ENCODE results near the gene MBNL3. TPM values are rescaled to one million over a fixed set of nuclear protein-coding genes. Genes with fewer than 3 reads are reported as not detected.

MBNL3 gene
- total RNA-seq, 2 donors from 2014 or later, result 98.8 to 140 TPM

- Histone ChIP-seq H3K4me3 (no peak overlapping the region), H3K27ac (no peak overlapping the region), H3K36me3 (no peaks in the 10 kb centered on the region), H3K4me1 (no peaks in the 10 kb centered on the region), H3K9me3 (no peaks in the 10 kb centered on the region), H3K27me3 (no peaks in the 10 kb centered on the region)
- DNase-seq (ENCODE audit: low spot score), result no peak
- TF ChIP-seq, protein P1, sequence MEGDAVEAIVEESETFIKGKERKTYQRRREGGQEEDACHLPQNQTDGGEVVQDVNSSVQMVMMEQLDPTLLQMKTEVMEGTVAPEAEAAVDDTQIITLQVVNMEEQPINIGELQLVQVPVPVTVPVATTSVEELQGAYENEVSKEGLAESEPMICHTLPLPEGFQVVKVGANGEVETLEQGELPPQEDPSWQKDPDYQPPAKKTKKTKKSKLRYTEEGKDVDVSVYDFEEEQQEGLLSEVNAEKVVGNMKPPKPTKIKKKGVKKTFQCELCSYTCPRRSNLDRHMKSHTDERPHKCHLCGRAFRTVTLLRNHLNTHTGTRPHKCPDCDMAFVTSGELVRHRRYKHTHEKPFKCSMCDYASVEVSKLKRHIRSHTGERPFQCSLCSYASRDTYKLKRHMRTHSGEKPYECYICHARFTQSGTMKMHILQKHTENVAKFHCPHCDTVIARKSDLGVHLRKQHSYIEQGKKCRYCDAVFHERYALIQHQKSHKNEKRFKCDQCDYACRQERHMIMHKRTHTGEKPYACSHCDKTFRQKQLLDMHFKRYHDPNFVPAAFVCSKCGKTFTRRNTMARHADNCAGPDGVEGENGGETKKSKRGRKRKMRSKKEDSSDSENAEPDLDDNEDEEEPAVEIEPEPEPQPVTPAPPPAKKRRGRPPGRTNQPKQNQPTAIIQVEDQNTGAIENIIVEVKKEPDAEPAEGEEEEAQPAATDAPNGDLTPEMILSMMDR (IDR thresholded peaks at IDR 0.05), result no peak
Measured at GRCh38 chrX:132394591-132394990, 94.2 kb downstream of the MBNL3 start.

- TF ChIP-seq, protein P1 (IDR thresholded peaks at IDR 0.05), result no peak
- H3K4me1 ChIP-seq, result no peaks in the 10 kb centered on the region
- H3K27ac ChIP-seq, result no peak overlapping the region
- no peak for DNase-seq (ENCODE audit: low spot score)
- H3K27me3 ChIP-seq, result no peaks in the 10 kb centered on the region
- H3K9me3 ChIP-seq, result no peaks in the 10 kb centered on the region
- H3K4me3 ChIP-seq, result no peak overlapping the region
- H3K36me3 ChIP-seq, result no peaks in the 10 kb centered on the region
Measured at GRCh38 chrX:132393992-132394391, 94.8 kb downstream of the MBNL3 start.

DNA sequence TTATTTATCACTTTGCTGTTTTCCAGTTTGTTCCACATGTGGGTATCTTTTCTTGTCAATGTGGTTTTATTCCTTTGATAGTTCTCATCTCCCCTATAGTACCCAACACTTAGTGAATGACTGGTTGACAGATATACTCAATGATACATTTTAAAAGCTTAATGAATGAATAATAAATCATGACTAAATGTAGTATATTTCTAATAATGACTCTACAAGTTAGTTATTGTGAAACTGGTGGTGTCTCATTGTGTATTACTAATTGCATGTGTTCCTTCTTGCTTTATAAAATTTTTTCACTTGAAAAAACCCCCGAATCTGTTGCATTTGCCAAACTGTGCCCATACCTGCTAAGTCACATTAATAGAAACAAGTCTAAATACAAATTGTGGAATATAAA lies 95.4 kb downstream of the MBNL3 start:
- Histone ChIP-seq H3K36me3 (no peaks in the 10 kb centered on the region), H3K9me3 (no peaks in the 10 kb centered on the region), H3K4me1 (no peaks in the 10 kb centered on the region), H3K27me3 (no peaks in the 10 kb centered on the region), H3K4me3 (no peak overlapping the region), H3K27ac (no peak overlapping the region)
- TF ChIP-seq, protein P1 (IDR thresholded peaks at IDR 0.05), result no peak
- no peak for DNase-seq (ENCODE audit: low spot score)

DNA sequence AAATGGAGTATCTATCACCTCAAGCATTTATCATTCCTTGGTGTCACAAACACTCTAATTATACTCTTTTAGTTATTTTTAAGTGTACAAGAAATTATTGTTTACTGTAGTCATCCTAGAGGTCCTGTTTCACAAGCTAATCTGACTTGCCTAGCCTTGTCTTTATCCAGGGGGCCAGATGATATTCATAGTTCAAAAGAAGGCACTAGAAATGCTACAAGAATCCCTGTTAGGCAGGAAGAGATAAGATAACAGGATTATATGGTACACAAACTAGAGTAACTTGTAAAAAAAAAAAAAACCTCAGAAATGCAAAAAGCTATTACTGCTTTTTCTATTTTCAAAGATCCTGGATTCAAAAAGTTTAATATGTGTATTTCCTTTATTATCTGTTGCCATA lies 95.8 kb downstream of the MBNL3 start:
- Histone ChIP-seq H3K36me3 (no peaks in the 10 kb centered on the region), H3K27me3 (no peaks in the 10 kb centered on the region), H3K4me1 (no peaks in the 10 kb centered on the region), H3K4me3 (no peak overlapping the region), H3K9me3 (no peaks in the 10 kb centered on the region), H3K27ac (no peak overlapping the region)
- TF ChIP-seq, protein P1 (IDR thresholded peaks at IDR 0.05), result no peak
- no peak for DNase-seq (ENCODE audit: low spot score)

DNA sequence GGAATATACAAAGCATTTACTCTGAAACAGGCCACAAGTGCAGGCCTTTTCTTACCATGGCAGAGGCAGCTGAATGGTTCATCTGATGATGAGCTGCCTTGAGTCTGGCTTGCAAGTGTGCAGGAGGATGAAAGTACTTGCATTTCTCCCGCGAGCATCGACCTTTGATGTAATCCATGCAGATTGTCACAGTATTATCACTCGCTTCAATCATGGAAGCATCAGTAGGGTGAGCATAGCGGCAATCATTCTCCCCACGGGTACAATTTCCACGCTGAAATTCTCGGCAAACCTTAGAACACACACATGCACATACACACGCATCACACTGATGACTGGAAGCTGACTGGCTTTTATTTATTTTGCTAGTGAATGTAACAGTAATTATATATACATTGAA lies 98.0 kb downstream of the MBNL3 start:
- no peaks in the 10 kb centered on the region for H3K9me3 ChIP-seq
- no peak overlapping the region for H3K27ac ChIP-seq
- no peak for DNase-seq (ENCODE audit: low spot score)
- TF ChIP-seq, protein P1 (IDR thresholded peaks at IDR 0.05), result no peak
- H3K27me3 ChIP-seq, result no peaks in the 10 kb centered on the region
- no peaks in the 10 kb centered on the region for H3K36me3 ChIP-seq
- no peak overlapping the region for H3K4me3 ChIP-seq
- no peaks in the 10 kb centered on the region for H3K4me1 ChIP-seq

- no peak overlapping the region for H3K4me3 ChIP-seq
- no peaks in the 10 kb centered on the region for H3K9me3 ChIP-seq
- no peaks in the 10 kb centered on the region for H3K36me3 ChIP-seq
- TF ChIP-seq, protein P1 (IDR thresholded peaks at IDR 0.05), result no peak
- no peak for DNase-seq (ENCODE audit: low spot score)
- H3K27me3 ChIP-seq, result no peaks in the 10 kb centered on the region
- peak overlapping the region in 1 of 2 donors; percentile 9 for H3K27ac ChIP-seq
- no peaks in the 10 kb centered on the region for H3K4me1 ChIP-seq
Measured at GRCh38 chrX:132389480-132389879, 99.4 kb downstream of the MBNL3 start.
